CD4-positive, alpha-beta T cell treated with Interleukin-17A for 1 hour (primary cell): ENCODE measurements around the gene LTBP3.

Experiments
- DNase-seq: peaks from one replicate; pipeline ENCODE4 v3.0.0-alpha.2; 2020

LTBP3 gene

DNA sequence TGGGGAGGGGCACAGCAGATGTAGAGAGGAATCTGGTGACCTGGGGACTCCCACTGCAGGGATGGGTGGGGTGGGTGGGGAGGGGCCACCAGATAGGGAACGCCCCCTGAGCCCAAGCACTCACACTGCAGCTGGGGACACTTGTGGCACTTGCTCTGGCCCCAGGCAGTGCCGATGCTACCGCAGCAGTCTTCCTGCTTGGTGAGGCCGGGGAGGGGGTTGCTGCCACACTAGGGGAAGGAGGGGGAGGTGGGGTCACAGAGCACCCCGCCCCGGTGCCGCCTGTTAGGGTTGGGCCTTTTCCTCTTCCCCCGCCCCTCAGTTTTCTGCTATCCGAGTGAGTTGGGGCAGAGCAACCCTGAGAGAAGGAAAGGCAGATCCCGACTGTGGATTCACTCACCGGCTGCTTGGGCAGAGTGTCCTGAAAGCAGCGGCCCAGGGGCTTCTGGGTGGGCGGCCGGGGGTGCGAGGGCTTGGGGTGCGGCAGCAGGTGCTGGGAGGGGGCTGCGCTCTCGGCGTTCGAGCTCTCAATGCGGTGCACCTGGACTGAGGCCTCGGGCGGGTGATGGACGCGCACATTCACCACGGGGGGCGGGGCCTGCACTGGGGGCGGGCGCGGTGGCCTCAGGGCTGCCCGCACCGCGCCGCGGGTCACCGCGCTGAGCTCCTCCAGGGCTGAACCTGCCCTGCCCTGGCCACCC is 4.7 kb downstream of the LTBP3 start:
- DNase-seq: peak; percentile 89

DNA sequence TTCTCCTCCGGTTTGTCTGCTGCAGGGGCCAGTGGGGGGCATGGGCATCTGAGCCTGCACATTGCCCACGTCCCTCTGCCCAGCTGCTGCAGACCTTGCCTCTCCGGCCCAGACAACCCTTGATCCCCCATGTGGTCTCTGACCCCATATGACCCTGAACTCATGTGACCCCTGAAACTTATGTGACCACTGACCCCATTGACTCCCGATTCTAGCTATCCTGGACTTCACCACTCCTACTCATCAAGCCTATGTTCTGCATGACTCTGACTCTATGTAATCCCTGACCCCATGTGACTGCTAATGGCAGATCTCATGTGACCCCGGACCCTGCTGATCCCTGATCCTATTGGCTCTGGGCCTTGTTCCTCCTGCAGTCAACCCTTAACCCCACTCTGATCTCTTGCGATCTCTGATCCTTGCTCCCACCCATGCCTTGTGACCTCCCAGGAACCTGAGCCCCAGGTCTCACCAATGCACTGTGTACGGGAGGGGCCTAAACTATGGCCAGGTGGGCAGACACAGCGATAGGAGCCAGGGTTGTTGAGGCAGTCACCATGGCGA is 5.7 kb downstream of the LTBP3 start:
- DNase-seq: no peak

DNA sequence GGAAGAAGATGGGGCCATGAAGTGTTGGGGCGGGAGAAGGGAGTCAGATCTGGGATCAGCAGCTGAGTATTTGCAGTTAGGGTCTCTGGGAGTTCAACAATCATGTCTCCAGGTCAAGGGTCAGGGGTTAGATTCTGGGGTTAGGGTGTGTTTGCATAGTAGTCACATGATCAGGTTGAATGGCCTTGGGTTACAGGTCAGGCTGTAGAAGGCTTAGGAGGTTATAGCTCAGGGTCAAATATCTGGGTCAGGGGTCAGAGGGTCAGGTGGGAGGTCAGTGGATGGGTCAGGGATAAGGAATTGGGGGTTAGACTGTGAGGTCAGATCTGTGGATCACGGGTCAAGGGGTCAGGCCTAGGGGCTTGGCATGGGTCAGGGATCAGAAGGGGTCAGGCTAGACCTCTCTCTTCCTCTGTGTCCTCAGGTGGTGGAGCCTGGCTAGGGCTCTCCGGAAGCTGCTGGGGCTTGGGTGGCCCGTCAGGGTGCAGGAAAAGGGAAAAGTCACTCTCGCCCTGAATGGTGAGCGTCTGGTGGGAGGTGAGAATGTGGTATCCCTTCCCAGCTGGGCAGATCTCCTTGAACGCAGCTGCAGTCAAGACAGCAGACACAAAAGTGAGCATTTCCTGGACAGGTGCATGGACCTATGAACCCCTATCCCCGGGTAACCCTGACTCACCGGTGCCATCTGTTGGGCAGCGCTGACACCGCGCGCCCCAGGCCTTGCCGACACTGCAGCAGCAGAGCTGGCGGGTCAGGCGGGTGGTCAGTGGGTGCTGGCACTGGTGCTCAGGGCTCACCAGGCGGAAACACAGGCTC is 6.4 kb downstream of the LTBP3 start:
- DNase-seq: peak; percentile 75

DNA sequence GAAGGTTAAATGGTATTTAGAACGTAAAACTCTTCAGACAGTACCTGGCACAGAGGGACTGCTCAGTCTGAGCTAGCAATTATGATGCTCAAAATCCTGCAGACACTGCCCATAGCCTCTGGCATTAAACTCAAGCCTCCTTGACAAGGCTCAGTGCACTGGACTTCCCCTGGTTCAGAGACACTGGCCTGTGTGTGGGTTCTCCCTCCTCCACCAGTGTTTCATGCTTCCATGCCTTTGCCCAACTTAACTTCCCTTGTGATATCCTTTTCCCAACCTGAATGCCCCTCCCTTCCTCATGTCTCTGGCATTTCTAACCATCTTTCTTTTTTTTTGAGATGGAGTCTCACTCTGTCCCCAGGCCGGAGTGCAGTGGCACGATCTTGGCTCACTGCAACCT is 9.1 kb downstream of the LTBP3 start:
- DNase-seq: no peak

DNA sequence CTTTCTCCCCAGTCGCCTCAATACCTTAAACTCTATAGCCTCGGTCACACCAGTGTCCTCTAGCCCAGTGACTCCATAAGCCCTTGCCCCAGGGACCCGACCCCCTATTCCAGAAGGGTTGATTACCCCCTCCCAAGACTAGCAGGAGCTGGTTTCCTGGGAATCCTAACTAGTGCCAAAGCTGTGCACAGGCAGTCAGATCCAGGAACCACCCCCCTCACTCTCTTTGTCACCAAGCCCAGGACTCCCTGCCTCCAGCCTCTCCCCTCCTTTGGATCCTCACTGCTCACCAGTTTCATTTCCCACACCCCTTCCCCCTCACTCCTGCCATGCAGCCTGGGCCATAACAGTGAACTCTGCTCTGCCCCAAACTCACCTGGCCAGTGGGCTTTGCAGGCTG is 9.8 kb downstream of the LTBP3 start:
- no peak for DNase-seq

DNA sequence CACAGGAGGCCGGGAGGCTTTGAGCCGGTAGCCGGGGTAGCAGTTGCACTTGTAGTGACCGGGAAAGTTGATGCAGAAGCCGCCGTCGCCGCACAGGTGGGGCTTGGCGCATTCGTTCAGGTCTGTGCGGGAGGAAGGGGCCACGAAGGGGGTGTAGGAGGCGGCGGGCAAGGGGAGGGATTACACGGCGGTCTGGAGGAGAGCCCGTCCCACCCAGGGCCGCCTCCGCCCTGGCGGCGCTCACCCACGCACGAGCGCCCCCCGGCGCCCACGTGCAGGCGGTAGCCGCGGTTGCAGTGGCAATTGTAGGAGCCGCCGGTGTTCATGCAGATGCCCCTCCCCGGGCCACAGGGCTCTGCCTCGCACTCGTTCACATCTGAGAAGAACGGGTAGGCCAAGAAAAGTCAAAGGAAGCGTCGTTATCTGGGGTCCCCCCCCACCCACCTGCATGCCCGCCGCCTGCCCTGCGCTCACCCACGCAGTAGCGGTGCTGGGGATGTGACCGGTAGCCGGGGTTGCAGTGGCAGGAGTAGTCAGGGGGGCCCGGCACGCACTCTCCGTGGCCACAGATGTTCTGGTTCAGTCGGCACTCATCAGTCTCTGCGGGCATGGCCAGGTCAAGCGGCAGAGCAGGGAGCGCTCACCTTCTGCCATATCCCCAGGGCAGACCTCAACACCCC is 10.6 kb downstream of the LTBP3 start:
- peak; percentile 65 for DNase-seq

DNA sequence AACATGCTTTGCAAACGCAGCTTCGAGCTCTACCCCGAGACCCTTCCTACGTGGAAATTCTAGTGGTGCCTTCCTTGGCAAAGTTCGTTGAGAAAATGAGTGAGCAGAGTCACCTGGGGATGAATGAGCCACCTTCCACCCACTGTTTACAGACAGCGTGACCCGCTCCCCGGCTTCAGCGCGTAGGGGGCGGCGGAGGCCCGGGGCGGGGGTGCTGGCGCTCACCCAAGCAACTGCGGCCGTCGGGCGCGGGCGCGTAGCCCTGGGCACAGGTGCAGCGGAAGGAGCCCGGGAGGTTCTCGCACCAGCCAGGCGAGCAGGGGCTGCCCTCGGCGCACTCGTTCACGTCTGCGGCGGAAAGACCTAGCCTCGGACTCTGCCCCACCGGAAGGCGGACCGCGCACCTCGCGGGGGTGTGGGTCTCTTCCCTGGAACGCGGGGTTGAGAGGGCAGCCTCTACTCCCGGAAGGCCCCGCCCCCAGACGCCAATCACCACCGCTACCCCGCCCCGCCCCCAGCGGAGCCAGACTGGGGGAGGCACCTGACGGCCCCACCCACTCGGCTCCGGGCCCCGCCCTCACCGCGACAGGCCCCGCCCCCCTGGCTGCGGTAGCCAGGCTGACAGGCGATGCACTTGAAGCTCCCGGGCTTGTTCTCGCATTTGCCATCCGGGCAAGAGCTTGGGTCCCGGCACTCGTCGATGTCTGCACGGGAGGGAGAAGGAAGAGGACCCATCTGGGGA is 11.8 kb downstream of the LTBP3 start:
- peak; percentile 98 for DNase-seq

DNA sequence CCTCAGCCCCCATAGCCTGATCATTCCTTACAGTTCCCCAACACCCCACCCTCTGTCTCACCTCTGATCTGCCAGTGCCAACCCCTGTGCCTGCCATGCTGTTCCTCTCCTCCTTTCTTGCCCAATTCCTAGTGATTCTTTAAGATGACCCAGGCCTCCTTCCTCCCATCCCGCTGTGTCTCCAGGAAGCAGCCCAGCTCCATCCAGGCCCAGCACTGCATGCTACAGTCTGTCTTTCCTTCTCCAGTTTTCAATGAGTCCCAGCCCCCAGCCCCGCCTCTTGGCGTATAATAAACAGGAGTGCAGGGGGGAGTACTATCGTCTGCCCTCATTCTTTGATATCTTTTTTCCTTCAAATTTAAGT is 12.3 kb downstream of the LTBP3 start:
- DNase-seq: no peak

DNA sequence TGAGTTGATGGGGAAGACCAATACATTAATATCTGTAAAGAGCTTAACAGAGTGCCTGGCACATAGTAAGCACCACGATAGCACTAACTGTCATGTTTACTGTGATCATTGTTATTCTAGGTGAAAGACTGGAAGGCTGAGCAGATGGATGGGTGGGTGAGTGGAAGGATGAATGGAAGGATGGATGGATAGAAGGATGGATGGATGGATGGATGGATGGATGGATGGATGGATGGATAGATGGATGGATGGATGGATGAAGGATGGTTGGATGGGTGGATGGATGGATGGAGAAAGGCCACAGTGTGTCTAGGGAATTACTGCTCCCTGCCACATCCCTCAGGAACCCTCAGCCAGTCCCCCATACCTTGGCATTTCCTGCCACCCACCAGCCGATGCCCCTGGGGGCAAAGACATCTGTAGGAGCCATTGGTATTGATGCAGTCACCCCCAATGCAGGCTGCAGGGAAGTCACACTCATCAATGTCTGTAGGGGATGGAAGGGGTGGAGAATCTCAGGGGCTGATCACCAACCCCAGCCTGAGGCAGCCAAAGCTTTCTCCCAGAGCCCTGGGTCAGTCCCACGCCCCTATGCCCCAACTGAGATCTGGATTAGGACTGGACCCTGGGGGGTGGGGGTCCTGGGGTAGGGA is 15.3 kb downstream of the LTBP3 start:
- no peak for DNase-seq

DNA sequence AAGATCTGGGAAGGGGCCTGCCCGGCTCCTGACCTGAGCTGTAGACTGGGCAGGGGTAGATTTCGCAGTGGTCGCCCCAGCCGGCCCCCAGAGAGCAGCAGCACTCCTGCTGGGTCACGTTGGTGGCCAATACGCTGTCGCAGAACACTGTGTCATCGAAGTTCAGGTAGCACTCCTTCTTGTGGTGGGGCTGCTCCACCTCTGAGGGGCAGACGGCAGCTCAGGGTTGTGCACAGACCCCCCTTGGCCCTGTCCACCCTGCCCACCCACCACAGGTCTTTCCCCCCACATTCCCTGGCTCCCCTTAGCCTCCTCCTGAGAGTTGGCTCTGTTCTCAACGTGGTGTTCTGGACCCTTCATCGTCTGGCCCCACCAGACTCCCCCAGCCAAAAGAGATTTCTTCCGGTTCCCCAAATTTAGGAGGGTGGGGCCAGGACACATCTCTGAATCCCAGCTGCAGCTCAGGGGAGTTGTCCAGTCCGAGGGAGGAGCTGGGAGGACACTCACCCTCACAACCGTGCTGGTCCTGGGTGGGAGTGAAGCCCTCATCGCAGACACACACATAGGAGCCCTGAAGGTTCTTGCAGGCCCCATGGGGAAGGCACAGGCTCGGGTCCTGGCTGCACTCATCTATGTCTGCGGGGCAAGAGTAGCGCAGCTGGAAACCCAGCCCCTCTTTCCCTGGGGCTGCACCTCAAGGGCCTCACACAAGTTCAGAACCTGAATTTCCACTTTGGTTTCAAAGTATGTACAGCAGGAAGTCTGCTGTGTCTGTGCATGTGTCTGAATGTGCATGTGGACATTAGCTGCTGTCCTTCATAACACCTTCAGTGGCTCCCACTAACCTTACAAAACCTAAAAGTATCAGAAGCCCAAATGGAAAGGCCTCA is 16.8 kb downstream of the LTBP3 start:
- no peak for DNase-seq

DNA sequence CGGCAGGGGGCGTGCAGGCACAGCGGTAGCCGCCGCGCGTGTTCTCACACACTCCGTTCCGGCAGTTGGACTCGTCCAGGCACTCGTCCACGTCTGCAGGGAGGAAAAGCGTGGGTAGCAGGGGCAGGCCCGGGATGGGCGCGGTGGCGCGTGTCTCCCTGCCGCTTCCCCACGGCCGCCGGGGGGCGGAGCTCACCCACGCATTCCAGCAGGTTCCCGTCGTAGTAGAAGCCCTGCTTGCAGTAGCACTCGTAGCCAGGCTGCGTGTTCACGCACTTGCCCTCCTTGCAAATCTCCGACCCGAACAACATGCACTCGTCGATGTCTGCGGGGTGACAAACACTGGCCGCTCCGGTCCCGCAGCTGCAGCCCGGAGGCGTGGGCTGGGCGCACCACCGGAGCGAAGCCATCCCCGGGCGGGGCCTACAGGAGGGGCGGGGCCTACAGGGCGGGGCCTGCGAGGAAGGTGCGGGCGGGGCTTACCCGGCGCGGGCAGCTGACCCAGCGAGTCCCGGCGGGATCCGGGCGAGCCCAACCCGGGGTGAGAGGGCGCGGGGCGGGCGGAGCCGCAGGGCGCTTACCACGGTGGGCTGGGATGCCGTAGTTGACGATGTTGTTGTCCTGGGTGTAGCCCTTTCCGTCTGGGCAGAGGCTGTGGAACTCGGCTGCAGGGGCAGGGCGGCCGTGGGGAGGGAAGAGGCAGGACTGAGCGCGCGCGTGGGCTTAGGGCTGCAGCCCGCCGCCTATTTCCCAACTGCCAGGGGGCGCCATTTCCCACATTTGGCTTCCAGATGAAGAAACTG is 17.7 kb downstream of the LTBP3 start:
- peak; percentile 91 for DNase-seq

DNA sequence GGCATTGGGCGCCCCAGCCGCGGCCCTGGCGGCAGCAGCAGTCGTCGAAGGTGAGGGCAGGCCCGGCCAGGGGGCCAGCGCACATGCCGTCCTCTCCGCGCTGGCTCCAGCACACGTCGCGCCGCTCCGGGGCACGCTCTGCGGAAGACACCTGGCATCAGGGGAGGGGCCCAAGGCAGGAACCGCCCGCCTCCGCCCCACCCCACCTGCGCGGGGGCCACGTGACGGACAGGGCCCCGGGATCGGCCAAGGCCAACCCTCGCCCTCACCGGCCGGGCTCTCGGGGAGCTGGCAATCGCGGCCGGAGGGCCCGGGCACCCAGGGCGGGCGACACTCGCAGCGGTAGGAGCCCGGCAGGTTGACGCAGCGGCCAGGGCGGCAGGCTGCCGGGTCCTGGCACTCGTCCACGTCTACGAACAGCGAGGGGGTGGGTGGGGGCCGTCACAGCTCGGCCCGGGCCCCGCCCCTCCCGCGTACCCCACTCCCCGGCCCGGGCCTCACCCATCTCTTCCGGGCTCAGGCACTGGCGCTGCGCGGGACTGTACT is 18.3 kb downstream of the LTBP3 start:
- no peak for DNase-seq

DNA sequence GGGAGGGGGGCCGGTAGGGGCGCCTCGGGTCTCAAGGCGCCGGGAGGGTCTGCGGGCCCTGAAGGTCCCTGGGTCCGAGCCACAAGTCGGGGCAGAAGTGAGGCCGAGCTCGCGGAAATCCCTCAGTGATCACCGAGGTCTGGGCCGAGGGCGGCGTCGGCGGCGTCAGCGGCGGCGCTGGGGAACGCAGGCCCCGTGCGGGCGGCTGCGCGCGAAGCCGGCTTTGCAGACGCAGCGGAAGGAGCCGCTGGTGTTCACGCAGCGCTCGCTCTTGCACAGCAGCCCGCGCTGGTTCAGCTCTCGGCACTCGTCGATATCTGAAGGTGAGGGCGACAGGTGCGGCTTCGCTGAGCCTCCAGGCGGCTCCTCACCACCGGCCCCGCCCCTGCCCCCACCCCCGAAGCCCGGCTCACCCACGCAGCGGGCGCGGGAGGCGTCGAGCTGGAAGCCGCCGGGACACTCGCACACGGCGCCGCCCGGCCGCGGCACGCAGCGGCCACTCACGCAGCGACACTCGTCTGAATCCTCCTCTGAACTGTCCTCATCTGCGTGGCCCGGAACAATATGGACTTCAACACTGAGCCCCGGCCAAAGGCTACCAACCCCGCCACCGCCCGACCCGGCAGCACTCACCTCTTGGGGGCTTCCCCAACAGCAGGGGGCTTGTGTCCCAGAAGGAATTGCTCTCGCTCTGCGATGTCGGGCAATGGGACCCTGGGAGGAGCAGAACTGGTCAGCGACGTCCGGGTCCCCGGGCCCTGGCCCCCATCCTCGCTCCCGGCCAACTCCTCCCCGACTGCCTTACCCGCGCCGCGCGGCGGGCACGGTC is 19.0 kb downstream of the LTBP3 start:
- DNase-seq: no peak

DNA sequence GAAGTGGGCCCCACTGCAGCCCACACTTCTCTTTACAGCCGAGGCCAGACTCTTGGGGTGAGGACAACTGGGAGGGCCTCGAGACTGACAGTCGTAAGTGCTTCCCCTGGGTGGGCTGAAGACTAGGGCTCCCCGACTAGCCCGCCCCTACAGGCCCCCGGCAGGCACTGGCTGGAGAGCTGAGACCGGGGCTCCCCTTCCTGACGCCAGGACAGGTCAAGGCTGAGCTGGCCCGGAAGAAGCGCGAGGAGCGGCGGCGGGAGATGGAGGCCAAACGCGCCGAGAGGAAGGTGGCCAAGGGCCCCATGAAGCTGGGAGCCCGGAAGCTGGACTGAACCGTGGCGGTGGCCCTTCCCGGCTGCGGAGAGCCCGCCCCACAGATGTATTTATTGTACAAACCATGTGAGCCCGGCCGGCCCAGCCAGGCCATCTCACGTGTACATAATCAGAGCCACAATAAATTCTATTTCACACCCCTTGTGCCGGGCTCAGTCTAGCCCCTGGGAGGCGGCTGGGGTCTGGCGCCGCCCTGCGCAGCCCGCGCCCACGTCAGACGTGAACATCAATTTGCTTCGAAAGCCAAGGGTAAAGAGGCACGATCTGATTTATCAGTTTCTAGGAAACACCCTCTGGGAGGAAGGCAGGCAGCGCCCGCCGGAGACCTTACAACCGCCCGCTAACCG is 19.8 kb downstream of the LTBP3 start:
- DNase-seq: no peak

DNA sequence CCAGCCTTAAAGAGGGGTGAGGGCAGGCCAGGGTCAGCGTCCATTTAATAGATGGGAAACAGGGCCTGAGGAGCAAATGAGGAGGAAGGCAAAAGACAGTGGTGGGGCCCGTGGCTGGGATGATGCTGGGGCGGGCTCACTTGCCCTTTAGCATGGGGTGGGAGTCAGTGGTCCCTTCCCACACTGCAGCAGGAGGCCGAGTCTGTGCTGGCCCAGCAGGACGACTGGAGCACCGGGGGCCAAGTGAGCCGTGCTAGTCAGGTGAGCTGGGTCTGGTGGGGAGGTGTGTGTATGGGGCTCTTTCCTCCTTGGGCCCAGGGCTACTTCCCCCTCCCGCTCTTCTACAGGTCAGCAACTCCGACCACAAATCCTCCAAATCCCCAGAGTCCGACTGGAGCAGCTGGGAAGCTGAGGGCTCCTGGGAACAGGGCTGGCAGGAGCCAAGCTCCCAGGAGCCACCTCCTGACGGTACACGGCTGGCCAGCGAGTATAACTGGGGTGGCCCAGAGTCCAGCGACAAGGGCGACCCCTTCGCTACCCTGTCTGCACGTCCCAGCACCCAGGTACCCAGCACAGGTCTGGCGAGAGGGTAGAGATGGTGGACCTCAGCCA is 20.4 kb downstream of the LTBP3 start:
- DNase-seq: no peak

DNA sequence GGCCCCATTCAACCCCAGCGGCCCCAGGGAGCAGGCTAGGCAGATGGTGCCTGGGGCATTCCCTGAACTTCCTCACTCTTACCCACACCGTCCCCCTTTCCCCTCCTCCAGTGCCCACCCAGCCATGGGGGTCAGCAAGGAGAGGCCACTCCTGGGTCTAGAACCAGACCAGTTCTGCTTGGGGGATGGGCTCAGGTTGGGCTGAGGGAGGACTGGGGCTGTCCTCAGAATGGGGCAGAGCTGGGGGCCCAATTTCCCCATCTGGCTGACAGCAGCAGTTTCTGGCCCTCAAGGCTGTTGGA is 20.9 kb downstream of the LTBP3 start:
- no peak for DNase-seq

DNA sequence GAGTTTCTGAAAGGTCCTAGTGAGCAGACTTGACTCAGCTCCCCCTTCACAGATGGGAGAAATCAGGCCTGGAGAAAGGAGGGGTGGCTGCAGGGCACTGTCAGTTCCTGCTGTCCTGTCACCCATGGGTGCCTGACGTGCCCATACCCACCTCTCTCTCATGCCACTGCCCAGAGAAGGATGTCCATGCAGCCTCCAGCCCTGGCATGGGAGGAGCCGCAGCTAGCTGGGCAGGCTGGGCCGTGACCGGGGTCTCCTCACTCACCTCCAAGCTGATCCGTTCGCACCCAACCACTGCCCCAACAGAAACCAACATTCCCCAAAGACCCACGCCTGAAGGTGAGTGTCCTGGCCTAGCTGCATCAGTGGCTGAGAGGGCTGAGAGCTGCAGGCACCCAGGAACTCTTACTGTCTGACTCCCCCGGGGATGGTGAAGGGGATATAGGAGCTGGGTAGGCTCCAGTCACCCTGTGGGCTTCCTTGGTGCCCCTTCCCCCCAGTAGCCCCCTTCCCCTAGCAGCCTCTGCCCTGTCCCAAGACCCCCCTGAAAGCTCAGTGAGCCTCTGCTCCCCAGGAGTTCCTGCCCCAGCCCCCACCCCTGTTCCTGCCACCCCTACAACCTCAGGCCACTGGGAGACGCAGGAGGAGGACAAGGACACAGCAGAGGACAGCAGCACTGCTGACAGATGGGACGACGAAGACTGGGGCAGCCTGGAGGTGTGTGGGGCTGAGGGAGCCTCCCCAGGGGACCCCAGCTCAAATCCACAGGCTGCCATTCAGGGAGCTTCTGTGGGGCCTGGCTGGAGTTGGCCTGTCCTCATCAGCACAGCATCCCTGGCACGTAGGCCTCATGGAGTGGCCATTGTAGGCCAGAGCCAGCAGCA is 21.5 kb downstream of the LTBP3 start:
- no peak for DNase-seq
